ENCODE measurements around the gene NDUFB11.
A peak's percentile ranks its signal among the peaks of the same experiment; 100 is the strongest.
"Not testable (repeated sequence)": the region's sequence is repeated elsewhere in the genome, so short reads cannot be mapped to it uniquely, and the experiment has no call there.

The NDUFB11 gene

DNA sequence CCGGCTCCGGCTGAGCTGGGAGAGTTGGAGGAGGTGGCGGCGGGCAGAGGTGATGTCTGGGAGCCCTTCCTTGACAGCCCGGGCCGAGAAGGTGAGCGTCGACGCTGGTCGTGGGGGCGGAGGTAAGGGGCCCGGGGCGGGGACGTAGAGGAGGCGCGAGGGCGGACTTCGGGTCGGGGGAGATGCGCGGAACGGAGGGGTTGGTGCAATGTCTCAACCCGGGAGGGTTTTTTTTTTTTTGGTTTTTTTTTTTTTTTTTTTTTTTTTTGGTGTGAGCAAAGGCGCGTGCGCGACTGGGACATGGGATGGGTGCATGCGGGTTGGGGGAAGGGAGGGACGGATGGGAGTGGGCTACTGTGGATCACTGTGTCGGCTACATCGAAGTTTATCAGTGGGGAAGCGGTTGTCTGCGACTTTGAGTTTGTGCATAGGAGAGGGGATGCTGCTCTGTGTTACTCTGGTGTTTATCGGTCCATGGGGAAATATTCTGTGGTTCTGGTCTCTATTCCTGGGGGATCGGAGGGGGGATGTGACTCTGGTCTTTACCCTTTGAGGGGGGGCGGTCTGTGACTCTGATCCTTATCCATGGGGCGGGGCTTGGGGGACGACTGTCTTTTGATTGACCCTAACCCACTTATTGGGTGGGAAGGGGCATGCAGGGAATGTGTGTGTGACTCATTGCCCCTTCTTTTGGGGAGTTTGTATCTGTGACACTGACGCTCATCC lies 1.1 kb upstream of the NDUFB11 start:
- peak; percentile 24 for DNase-seq

DNA sequence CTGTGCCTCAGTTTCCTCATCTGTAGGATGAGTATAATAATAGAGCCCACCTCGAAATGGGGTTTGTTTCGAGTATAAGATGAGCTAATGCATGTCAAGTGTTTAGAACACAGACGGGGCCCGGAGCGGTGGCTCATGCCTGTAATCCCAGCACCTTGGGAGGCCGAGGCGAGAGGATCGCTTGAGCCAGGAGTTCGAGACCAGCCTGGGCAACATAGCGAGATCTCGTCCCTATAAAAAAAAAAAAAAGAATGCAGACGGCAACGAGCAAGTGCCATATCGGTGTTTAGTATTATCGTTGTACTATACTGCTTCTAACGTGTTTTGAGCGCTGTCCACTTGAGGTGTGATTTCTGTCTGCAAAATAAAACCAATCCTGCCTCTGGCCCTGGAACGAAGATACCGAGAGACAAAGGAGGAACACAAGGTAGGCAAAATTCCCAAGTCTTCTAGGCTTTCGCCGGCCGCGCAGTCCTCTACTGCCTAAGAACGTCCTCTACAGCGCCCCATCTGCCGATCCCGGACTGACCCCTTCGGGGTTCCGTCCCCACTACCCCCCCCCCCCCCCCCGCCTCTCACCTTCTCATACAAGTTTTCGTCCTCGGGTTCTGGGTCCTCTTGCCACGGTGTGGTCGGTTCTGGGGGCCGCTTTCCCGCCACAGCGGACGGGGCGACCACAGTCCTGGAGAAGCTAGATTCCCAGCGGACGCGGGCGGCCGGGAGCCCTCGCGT lies 442 bp downstream of the NDUFB11 start:
- DNase-seq: peak; percentile 75

DNA sequence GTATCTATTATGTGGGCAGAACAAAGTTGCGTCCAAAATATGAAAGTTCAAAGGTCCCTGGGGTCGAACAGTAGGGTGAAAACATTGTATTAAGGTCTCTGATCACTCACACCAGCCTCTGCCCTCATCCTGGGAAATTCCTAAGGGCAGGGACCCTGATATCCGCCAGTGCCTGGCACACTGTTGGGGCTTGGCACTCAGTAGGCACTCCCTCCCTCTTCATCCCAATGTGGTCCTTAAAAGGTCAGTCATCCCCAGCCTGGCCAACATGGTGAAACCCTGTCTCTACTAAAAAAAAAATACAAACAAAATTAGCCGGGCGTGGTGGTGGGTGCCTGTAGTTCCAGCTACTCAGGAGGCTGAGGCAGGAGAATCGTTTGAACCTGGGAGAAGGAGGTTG lies 6.3 kb downstream of the NDUFB11 start:
- DNase-seq: no peak

DNA sequence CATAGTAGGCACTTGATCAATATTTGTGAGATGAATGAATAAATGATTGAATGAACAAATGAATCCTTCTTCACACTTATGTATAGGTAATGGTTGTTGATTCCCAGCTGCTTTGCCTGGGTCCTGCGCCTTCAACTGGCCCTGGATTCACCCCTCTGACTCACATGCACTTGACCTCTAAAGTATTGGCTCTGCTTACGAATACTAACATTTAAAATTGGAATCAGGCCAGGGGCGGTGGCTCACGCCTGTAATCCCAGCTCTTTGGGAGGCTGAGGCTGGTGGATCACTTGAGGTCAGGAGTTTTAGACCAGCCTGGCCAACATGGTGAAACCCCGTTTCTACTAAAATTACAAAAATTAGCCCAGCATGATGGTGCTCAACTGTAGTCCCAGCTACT lies 8.9 kb downstream of the NDUFB11 start:
- not testable (repeated sequence) for DNase-seq

DNA sequence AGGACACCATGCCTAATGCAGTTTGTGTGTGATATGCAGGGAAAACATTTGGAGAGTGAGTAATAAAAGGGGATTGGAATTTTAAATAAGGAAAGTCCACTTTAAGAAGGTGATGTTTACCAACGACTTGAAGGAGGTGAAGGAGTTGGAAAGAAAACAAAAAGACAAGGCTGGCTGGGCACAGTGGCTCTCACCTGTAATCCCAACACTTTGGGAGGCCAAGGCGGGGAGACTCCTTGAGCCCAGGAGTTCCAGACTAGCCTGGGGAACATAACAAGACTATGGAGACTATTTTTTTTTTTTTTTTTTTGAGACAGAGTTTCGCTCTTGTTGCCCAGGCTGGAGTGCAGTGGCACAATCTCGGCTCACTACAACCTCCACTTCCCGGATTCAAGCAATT lies 11.0 kb downstream of the NDUFB11 start:
- DNase-seq: no peak

DNA sequence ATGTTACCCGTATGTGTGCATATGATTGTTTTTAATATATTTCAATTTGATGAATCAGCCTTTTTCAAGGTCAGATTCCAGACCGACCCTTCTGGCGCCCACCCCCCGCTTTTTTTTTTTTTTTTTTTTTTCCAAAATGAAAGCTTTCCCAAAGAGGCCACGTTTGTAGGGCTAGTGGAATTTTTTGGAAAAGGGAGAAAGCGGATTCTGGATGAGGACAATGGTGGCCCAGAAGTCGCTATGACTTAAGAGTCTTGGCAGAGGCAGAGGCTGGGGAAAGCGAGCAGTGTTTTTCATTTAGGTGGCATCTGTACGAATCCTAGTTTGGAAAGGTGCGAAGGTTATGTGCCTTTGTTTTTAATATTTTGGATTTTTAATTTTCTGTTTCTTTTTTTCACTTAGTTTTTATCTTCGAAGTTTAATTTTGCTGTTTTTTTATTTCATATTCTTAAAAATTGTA lies 14.6 kb downstream of the NDUFB11 start:
- DNase-seq: no peak

DNA sequence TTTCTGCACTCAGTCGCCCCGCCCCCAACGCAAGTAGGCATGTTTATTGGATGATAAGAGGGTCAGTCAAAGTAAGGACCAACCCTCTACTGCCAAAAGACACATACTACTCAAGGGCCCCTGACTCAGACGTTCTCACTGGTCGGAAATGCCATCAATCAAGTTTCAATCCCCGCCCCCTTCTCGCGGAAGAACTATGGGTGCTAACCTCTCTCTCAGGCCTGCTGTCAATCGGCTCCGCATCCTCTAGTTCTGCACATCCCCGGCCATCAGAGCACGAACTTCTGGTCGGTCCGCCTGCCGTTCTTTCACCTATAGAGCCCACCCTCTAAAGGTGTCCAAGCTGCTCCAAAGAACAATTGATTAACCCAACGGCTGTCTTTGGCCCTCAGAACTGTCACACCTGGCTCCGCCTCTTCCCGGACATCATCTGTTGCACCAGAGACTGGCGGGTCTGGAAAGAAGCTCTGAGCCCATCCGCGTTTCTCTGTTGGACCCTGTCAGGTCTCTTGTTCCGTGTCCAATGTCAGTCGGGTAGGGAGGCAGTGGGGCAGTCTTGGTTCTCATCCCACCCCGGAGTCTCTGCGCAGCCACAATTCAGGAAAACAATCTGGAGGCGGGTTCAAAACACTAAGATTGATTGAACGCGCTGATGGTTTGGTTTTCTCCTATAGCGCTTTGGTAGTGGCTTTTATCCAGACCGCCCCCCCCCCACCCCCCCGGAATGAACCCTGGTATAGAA lies 15.2 kb downstream of the NDUFB11 start:
- DNase-seq: peak; percentile 97

DNA sequence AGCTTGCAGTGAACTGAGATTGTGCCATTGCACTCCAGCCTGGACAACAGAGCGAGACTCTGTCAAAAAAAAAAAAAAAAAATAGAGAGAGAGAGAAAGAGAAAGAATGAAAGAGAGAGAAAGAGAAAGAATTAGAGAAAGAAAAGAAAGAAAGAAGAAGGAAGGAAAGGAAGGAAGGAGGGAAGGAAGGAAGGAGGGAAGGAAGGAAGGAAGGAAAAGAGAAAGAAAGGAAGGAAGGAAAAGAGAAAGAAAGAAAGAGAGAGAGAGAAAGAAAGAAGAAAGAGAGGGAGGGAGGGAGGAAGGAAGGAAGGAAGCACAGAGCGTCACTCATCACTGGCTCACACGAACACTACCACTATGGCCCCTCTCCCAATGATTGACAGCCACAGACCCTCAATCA lies 20.0 kb downstream of the NDUFB11 start:
- not testable (repeated sequence) for DNase-seq

DNA sequence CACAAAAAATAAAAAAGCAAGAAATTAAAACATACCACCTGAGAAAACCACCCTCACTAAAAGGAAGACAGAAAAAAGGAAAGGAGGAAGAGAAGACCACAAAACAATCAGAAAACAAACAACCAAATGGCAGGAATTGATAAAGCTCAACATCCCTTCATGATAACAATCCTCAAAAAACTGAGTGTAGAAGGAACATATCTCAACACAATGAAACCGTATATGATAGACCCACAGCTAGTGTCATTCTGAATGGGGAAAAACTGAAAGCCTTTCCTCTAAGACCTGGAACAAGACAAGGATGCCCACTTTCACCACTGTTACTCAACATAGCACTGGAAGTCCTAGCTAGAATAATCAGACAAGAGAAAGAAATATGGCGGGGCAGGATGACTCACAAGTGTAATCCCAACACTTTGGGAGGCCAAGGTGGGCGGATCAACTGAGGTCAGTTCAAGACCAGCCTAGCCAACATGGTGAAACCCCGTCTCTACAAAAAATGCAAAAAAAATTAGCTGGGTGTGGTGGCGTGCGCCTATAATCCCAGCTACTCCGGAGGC lies 27.9 kb downstream of the NDUFB11 start:
- DNase-seq: peak; percentile 2

DNA sequence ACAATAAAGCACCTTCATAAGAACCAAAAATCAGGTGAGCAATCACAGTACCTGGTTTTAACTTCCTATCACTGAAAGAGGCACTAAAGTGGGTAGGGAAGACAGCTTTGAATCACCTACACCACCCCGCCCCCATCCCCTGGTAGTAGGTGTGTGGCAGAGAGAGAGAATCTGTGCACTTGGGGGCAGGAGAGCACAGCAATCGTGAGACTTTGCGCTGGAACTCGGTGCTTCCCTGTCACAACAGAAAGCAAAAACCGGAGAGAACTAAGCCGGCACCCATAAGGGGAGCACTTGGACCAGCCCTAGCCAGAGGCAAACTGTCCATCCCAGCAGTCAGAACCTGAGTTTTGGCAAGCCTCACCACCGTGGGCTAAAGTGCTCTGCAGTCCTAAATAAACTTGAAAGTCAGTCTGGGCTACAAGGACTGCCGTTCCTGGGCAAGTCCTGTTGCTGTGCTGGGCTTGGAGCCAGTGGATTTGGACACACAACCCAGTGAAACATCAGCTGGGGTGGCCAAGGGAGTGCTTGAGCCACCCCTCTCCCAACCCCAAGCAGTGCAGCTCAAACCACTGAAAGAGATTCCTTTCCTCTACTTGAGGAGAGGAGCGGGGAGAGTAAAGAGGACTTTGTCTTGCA lies 32.1 kb downstream of the NDUFB11 start:
- DNase-seq: no peak

DNA sequence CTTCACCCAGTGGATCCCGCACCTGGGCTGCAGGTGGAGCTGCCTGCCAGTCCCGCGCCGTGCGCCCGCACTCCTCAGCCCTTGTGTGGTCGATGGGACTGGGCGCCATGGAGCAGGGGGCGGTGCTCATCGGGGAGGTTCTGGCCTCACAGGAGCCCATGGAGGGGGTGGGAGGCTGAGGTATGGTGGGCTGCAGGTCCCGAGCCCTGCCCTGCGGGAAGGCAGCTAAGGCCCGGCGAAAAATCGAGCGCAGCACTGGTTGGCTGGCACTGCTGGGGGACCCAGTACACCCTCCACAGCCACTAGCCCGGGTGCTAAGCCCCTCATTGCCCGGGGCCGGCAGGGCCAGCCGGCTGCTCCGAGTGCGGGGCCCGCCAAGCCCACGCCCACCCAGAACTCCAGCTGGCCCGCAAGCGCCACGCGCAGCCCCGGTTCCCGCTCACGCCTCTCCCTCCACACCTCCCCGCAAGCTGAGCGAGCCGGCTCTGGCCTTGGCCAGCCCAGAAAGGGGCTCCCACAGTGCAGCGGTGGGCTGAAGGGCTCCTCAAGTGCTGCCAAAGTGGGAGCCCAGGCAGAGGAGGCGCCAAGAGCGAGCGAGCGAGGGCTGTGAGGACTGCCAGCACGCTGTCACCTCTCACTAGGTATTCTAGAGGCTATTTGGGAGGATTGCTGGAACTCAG lies 33.4 kb downstream of the NDUFB11 start:
- DNase-seq: not testable (repeated sequence)

DNA sequence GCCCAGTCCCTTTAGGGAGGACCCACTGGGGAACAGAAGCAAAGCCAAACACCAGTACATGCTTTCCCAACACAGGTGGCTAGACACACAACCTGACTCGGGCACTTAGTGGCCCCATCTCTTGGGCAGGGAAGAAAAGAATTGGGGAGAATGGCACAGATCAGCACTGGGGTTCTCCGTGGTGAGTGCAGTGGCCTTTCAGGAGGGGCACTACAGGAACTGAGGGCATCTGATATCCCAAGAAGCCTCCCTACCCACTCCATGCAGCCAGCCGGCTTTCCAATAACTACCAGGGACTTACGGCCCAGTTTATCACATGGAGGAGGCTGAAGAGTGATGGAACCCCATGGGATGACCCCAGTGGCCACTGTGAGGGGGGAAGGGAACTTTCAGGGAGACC lies 43.3 kb downstream of the NDUFB11 start:
- no peak for DNase-seq

DNA sequence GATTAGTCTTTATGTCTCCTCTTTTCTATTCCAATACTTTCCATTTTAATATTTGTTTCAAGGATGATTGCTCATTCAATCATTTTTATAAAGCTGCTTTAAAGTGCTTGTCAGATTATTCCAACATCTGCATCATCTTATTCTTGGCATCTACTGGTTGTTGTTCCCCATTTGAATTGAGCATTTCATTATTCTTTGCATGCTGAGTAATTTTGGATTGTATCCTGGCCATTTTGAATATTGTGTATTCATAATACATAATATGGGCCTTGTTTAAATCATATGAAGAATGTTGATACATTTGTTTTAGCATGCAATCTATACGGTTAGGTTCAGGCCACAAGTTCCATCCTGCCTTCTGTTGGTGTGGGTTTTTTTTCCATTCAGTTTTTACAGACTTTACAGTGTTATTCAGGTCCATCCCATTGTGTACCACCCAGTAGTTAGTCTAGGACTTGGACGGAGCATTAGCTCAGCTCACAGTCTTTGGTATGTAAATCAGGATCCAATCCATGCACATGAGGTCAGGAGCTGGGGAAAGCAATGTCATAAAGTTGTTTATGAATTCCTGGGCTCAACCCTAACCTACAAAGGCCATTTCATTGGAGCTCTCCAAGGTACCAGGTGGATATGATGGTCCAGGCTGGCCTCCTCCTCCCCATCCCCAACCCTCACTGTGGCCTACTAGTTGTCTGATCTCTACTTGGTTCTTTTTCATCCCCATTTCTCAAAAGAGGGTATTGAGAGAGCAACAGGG lies 46.0 kb downstream of the NDUFB11 start:
- no peak for DNase-seq

DNA sequence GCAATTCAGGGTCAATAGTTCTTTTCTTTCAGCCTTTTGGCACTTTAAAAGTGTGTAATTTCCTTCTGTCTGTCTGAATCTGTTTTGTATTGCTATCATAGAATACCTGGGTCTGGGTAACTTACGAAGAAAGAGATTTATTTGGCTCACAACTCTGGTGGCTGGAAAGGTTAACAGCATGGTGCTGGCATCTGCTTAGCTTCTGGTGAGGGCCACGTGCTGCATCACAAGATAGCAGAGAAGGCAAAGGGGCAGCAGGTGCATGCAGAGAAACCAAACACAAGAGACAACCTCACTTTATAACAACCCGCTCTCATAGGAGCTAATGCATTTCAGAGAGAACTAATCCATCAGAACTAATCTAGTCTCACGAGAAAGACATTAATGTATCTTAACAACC lies 47.5 kb downstream of the NDUFB11 start:
- no peak for DNase-seq

DNA sequence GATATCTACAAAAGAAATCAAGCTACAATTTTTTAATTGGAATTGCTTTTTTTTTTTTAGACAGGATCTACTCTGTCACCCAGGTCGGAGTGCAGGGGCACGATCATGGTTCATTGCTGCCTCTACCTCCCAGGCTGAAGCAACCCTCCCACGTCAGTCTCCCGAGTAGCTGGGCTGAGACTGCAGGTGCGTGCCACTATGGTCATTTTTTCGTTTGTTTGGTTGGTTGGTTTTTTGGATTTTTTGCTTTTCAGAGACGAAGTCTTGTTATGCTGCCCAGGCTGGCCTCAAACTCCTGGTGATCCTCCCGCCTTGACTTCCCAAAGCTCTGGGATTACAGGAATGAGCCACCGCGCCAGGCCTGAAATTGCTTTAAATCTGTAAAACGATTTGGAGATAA lies 50.6 kb downstream of the NDUFB11 start:
- DNase-seq: no peak

DNA sequence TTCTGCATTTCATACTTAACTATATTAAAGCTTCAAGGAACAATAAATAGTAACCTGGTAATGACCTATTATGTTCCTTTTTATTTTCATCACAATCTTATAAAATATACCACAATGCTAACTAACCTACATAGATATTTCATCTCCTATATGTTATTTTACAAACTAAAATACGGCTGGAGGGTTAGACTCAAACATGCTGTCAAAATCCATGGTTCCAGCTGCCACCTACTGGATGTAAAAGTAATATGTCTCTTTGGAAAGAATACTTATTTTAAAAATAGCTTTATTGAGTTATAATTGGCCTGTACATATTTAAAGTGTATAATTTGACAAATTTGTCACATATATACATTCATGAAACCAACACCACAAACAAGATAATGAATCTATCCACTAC lies 51.3 kb downstream of the NDUFB11 start:
- DNase-seq: peak; percentile 50

All from OCI-M1 (cell line).